HCT116 (cell line): ENCODE results near the gene PDE4B. TPM values are rescaled to one million over a fixed set of nuclear protein-coding genes. Genes with fewer than 3 reads are reported as not detected.
A peak's percentile ranks its signal among the peaks of the same experiment; 100 is the strongest.

Experiments
- ATAC-seq: fragments of 200-7000 bp; cut with Tn5 transposase; 2 replicates; pipeline ENCODE4 v1.9.1; 2020; ENCODE audit warnings: mild to moderate bottlenecking, moderate library complexity
- BruUV-seq: library from RNA; stranded (reverse); fragments of 400-500 nt; replicated peaks from 2 replicates; lab custom pipeline; 2021; lab: Mats Ljungman, UMichigan
- CTCF ChIA-PET: fragments of 300-600 bp; sonication (Branson Sonifier 250); formaldehyde crosslinking; loops from one replicate; lab custom pipeline; 2021; ENCODE audit warnings: antibody characterized with exemption; lab: Charles Lee
- POLR2A ChIA-PET: fragments of 300-600, 350-600 bp; sonication (Branson Sonifier 250); formaldehyde crosslinking; loops from one replicate; lab custom pipeline; 2021; ENCODE audit warnings: antibody characterized with exemption; lab: Charles Lee
- RAD21 ChIA-PET, 2 experiments: fragments of 300-600 bp; sonication (Branson Sonifier 250); formaldehyde crosslinking; loops; one replicate each; lab custom pipeline; 2023; ENCODE audit warnings: low total read pairs in 2 of 2; ENCODE audit not compliant: uncharacterized antibody in 2 of 2, unreplicated experiment in 2 of 2, low non-redundant PET in 1 of 2; lab: Charles Lee
- DNase-seq: peaks from one replicate; pipeline ENCODE4 v3.0.0-alpha.2; 2010; ENCODE audit warnings: low read depth, low spot score
- H2AFZ ChIP-seq: fragments of 200-600 bp; shearing (Covaris generic), sonication (generic); 2 replicates; pipeline ENCODE4 v1.6.1; 2017; ENCODE audit warnings: low read depth, mixed run types, mixed read lengths, antibody characterized with exemption, low read length; ENCODE audit not compliant: poor library complexity, severe bottlenecking
- H3K27ac ChIP-seq: 2 replicates; pipeline ENCODE4 v1.5.1; 2012; ENCODE audit warnings: low read depth, low read length
- H3K27me3 ChIP-seq: fragments of 200-600 bp; sonication (generic); 2 replicates; pipeline ENCODE4 v1.6.1; 2016; ENCODE audit warnings: mixed run types, low read length, mixed read lengths; ENCODE audit not compliant: insufficient read depth
- H3K36me3 ChIP-seq, 2 experiments: fragments of 200-500 bp in 1 of 2; fragments of 200-600 bp in 1 of 2; sonication (Bioruptor generic) in 1 of 2; sonication (generic) in 1 of 2; 2 replicates each; pipeline versions ENCODE4 v1.5.1 to v1.6.1; 2014 to 2016; ENCODE audit warnings: low read length in 2 of 2, inconsistent platforms in 1 of 2, mixed read lengths in 1 of 2, mixed run types in 1 of 2; ENCODE audit not compliant: insufficient read depth in 2 of 2, control insufficient read depth in 1 of 2
- H3K4me1 ChIP-seq, 2 experiments: fragments of 200-600 bp in 1 of 2; sonication (generic) in 1 of 2; 2 replicates each; pipeline versions ENCODE4 v1.5.1 to v1.6.1; 2012 to 2017; ENCODE audit warnings: low read length in 2 of 2, inconsistent platforms in 1 of 2, mild to moderate bottlenecking in 1 of 2, mixed read lengths in 1 of 2, mixed run types in 1 of 2, moderate library complexity in 1 of 2; ENCODE audit not compliant: insufficient read depth in 2 of 2, control insufficient read depth in 1 of 2
- H3K4me2 ChIP-seq: fragments of 200-600 bp; sonication (generic); 2 replicates; pipeline ENCODE4 v1.6.1; 2017; ENCODE audit warnings: mixed run types, low read length, mixed read lengths
- H3K4me3 ChIP-seq, 2 experiments: fragments of 200-600 bp in 1 of 2; sonication (generic) in 1 of 2; replicated peaks in 1 of 2; 2 replicates each; pipeline ENCODE4 v1.5.1; 2011 to 2016; ENCODE audit warnings: low read length in 2 of 2, control low read depth in 1 of 2, low read depth in 1 of 2, mild to moderate bottlenecking in 1 of 2, mixed read lengths in 1 of 2, mixed run types in 1 of 2
- H3K79me2 ChIP-seq: fragments of 200-600 bp; sonication (generic); 2 replicates; pipeline ENCODE4 v1.6.1; 2017; ENCODE audit warnings: mild to moderate bottlenecking, mixed run types, low read length, moderate library complexity, mixed read lengths; ENCODE audit not compliant: insufficient read depth
- H3K9ac ChIP-seq: fragments of 200-600 bp; sonication (generic); 2 replicates; pipeline ENCODE4 v1.6.1; 2016; ENCODE audit warnings: low read length, mixed read lengths
- H3K9me2 ChIP-seq: fragments of 200-600 bp; sonication (generic), shearing (Covaris generic); 2 replicates; pipeline ENCODE4 v1.6.1; 2017; ENCODE audit warnings: mixed run types, mild to moderate bottlenecking, moderate library complexity; ENCODE audit not compliant: insufficient read depth
- H3K9me3 ChIP-seq, 2 experiments: fragments of 200-500 bp in 1 of 2; fragments of 200-600 bp in 1 of 2; sonication (Bioruptor generic) in 1 of 2; sonication (generic) in 1 of 2; 2 replicates each; pipeline ENCODE4 v1.6.1; 2014 to 2017; ENCODE audit warnings: low read length in 2 of 2, mixed read lengths in 2 of 2, inconsistent platforms in 1 of 2, low read depth in 1 of 2, mild to moderate bottlenecking in 1 of 2, mixed run types in 1 of 2, moderate library complexity in 1 of 2; ENCODE audit not compliant: control insufficient read depth in 1 of 2, insufficient read depth in 1 of 2
- H4K20me1 ChIP-seq: fragments of 200-600 bp; sonication (generic), shearing (Covaris generic); 2 replicates; pipeline ENCODE4 v1.6.1; 2017; ENCODE audit warnings: mixed run types, mild to moderate bottlenecking, moderate library complexity; ENCODE audit not compliant: insufficient read depth
- CBX3 ChIP-seq: IDR thresholded peaks from 2 replicates; pipeline ENCODE4 v1.6.1; 2012; ENCODE audit warnings: low read depth
- CEBPB ChIP-seq: IDR thresholded peaks from 2 replicates; pipeline ENCODE4 v1.6.1; 2012; ENCODE audit warnings: low read depth
- EZH2phosphoT487 ChIP-seq: fragments of 200-600 bp; IDR thresholded peaks from 2 replicates; pipeline ENCODE4 v1.6.1; 2018; ENCODE audit warnings: antibody characterized with exemption, borderline replicate concordance
- POLR2A ChIP-seq: IDR thresholded peaks from 2 replicates; pipeline ENCODE4 v1.7.0; 2011; ENCODE audit warnings: borderline replicate concordance; ENCODE audit not compliant: insufficient read depth, insufficient read length; ENCODE audit errors: extremely low read depth
- RAD21 ChIP-seq: IDR thresholded peaks from 2 replicates; pipeline ENCODE4 v1.6.1; 2012; ENCODE audit warnings: low read depth, mild to moderate bottlenecking
- SP1 ChIP-seq: IDR thresholded peaks from 2 replicates; pipeline ENCODE4 v1.6.1; 2012; ENCODE audit warnings: low read depth
- SRF ChIP-seq: IDR thresholded peaks from 2 replicates; pipeline ENCODE4 v1.6.1; 2012; ENCODE audit warnings: low read depth
- TCF7L2 ChIP-seq: IDR thresholded peaks from 2 replicates; pipeline ENCODE4 v1.7.0; 2011; ENCODE audit warnings: borderline replicate concordance, inconsistent platforms; ENCODE audit not compliant: insufficient read depth, insufficient read length; ENCODE audit errors: extremely low read depth
- YY1 ChIP-seq: IDR thresholded peaks from 2 replicates; pipeline ENCODE4 v1.6.1; 2011; ENCODE audit warnings: low read length, low read depth, moderate library complexity, mild to moderate bottlenecking; ENCODE audit not compliant: insufficient replicate concordance; ENCODE audit errors: extremely low read depth
- ZNF274 ChIP-seq: fragments of 200-500 bp; sonication (Bioruptor generic); IDR thresholded peaks from 2 replicates; pipeline ENCODE4 v1.6.1; 2014; ENCODE audit warnings: mild to moderate bottlenecking, low read depth, low read length, inconsistent platforms
- intact Hi-C: fragments of 100-400 bp; cut with micrococcal nuclease; formaldehyde crosslinking; loops from 2 replicates; pipeline ENCODE4 v1.10.0; 2022
- total RNA-seq: library from RNA; stranded (reverse); gene quantifications from one replicate; pipeline ENCODE4 v1.2.1, GENCODE V29; 2021; ENCODE audit not compliant: unreplicated experiment

Gene PDE4B
- total RNA-seq, 1 experiment from 2014 or later, result 76.9 TPM

DNA sequence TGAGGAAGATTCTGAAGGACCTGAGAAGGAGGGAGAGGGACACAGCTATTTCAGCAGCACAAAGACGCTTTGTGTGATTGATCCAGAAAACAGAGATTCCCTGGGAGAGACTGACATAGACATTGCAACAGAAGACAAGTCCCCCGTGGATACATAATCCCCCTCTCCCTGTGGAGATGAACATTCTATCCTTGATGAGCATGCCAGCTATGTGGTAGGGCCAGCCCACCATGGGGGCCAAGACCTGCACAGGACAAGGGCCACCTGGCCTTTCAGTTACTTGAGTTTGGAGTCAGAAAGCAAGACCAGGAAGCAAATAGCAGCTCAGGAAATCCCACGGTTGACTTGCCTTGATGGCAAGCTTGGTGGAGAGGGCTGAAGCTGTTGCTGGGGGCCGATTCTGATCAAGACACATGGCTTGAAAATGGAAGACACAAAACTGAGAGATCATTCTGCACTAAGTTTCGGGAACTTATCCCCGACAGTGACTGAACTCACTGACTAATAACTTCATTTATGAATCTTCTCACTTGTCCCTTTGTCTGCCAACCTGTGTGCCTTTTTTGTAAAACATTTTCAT is 579.9 kb downstream of the PDE4B start:
- Histone ChIP-seq H3K79me2 (peaks cover 42% of the 10 kb centered on the region), H3K9me2 (no peaks in the 10 kb centered on the region), H3K9me3 (no peaks in the 10 kb centered on the region), H2AFZ (no peak overlapping the region), H3K4me3 (no peak overlapping the region), H4K20me1 (no peaks in the 10 kb centered on the region), H3K27me3 (no peaks in the 10 kb centered on the region), H3K4me1 (peaks cover 5 to 21% of the 10 kb centered on the region in 2 experiments; a peak in 2 of 4 replicates), H3K9ac (no peak overlapping the region), H3K4me2 (no peak overlapping the region), H3K36me3 (peaks cover 51 to 63% of the 10 kb centered on the region in 2 experiments), H3K27ac (no peak overlapping the region; the same call in 1 of the 2 replicates)
- TF ChIP-seq EZH2phosphoT487 (no peak), YY1 (no peak), ZNF274 (no peak), CEBPB (no peak), RAD21 (no peak)
- TSS peak; percentile 0 for BruUV-seq
- CTCF ChIA-PET, result no interaction called here
- intact Hi-C loops, result no loop called here
- DNase-seq (no peak), ATAC-seq (no peak)
- RAD21 ChIA-PET, result no interaction called here
- POLR2A ChIA-PET, result no interaction called here

DNA sequence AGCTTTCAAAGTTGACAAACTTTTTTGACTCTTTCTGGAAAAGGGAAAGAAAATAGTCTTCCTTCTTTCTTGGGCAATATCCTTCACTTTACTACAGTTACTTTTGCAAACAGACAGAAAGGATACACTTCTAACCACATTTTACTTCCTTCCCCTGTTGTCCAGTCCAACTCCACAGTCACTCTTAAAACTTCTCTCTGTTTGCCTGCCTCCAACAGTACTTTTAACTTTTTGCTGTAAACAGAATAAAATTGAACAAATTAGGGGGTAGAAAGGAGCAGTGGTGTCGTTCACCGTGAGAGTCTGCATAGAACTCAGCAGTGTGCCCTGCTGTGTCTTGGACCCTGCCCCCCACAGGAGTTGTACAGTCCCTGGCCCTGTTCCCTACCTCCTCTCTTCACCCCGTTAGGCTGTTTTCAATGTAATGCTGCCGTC is 580.5 kb downstream of the PDE4B start:
- intact Hi-C loops, result no loop called here
- Histone ChIP-seq H3K9ac (no peak overlapping the region), H3K36me3 (peaks cover 46 to 57% of the 10 kb centered on the region in 2 experiments), H2AFZ (no peak overlapping the region), H3K27me3 (no peaks in the 10 kb centered on the region), H3K79me2 (peaks cover 37% of the 10 kb centered on the region), H3K9me2 (no peaks in the 10 kb centered on the region), H3K4me1 (peaks cover 5 to 21% of the 10 kb centered on the region in 2 experiments; a peak in 2 of 4 replicates), H3K27ac (no peak overlapping the region), H3K9me3 (no peaks in the 10 kb centered on the region), H3K4me2 (no peak overlapping the region)
- no TSS peak for BruUV-seq
- ChIA-PET RAD21 (no interaction called here), CTCF (no interaction called here)
- no peak for DNase-seq
- TF ChIP-seq CBX3, result no peak
- TF ChIP-seq TCF7L2, result no peak
- no peak for TF ChIP-seq SRF
- TF ChIP-seq SP1, result no peak
- no peak for TF ChIP-seq POLR2A
- no peak for TF ChIP-seq ZNF274
- TF ChIP-seq, all 23 proteins: peak for 0
- no peak overlapping the region for H3K4me3 ChIP-seq
- no peak for ATAC-seq
- H4K20me1 ChIP-seq, result no peaks in the 10 kb centered on the region
- POLR2A ChIA-PET, result no interaction called here
